IPS-15b (cell line): ENCODE data around the gene CD79A.

Experiments used
- H3K27me3 ChIP-seq: one replicate; pipeline ENCODE4 v1.6.1; 2013; ENCODE audit warnings: low read length; ENCODE audit not compliant: control insufficient read depth, insufficient read depth
- H3K36me3 ChIP-seq: one replicate; pipeline ENCODE4 v1.6.1; 2013; ENCODE audit warnings: low read length; ENCODE audit not compliant: control insufficient read depth, insufficient read depth
- H3K4me1 ChIP-seq: one replicate; pipeline ENCODE4 v1.6.1; 2013; ENCODE audit warnings: mild to moderate bottlenecking, low read length; ENCODE audit not compliant: control insufficient read depth, insufficient read depth
- H3K4me3 ChIP-seq: one replicate; pipeline ENCODE4 v1.5.1; 2013; ENCODE audit warnings: low read depth, low read length
- H3K9ac ChIP-seq: one replicate; pipeline ENCODE4 v1.6.1; 2013; ENCODE audit warnings: low read depth, mild to moderate bottlenecking, low read length
- H3K9me3 ChIP-seq: one replicate; pipeline ENCODE4 v1.6.1; 2013; ENCODE audit warnings: mild to moderate bottlenecking, low read length; ENCODE audit not compliant: control insufficient read depth, insufficient read depth

The CD79A gene

DNA sequence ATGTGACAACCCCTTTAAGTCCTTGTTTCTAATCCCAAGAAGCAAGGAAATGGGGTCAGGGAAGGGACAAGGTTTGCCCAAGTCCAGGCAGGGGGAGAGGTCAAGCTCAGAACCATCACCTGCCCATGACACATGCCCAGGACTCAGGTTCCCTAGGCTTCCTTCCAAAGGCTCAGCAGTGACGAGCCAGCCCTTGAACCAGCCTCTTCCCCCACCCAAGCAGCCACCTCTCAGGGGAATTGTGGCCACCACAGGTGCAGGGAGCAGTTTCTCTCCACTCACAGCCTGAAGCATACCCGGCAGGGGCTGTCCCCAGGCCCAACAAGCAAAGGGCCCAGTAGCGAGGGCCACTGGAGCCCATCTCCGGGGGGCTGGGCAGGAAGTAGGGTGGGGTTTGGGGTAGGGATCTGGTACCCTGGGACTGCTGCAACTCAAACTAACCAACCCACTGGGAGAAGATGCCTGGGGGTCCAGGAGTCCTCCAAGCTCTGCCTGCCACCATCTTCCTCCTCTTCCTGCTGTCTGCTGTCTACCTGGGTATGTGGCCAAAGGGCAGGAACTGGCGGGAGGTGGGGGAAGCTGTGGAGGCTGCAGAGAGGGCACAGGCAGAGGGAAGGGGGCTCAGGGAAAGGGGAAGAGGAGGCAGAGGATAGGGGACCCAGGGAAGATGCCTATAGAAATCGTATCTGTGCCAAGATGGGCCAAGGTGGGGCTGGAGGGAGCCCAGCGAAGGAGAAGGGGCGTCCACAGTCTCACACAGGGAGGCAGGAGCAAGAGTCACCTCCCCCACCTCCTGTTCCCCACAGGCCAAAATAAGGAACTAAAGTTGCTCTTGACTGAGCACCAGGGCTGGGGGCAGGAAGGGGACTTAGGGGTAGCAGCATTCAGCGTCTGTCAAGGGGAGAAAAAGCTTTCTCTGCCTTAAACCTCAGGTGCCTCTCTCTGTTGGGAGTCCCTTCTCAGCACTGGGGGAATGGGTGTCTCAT, at the start of gene CD79A:
CD79A (plus strand) TSS at position 433 of the 986 bp plus-strand sequence; CDS start at position 459, 26 bp downstream.
- peaks cover 6% of the 10 kb centered on the region for H3K4me1 ChIP-seq
- peaks cover 7% of the 10 kb centered on the region for H3K27me3 ChIP-seq
- H3K4me3 ChIP-seq, result no peak within 1 kb of the TSS
- no peak within 1 kb of the TSS for H3K9ac ChIP-seq
- H3K36me3 ChIP-seq, result no peaks in the 10 kb centered on the region
- no peaks in the 10 kb centered on the region for H3K9me3 ChIP-seq

DNA sequence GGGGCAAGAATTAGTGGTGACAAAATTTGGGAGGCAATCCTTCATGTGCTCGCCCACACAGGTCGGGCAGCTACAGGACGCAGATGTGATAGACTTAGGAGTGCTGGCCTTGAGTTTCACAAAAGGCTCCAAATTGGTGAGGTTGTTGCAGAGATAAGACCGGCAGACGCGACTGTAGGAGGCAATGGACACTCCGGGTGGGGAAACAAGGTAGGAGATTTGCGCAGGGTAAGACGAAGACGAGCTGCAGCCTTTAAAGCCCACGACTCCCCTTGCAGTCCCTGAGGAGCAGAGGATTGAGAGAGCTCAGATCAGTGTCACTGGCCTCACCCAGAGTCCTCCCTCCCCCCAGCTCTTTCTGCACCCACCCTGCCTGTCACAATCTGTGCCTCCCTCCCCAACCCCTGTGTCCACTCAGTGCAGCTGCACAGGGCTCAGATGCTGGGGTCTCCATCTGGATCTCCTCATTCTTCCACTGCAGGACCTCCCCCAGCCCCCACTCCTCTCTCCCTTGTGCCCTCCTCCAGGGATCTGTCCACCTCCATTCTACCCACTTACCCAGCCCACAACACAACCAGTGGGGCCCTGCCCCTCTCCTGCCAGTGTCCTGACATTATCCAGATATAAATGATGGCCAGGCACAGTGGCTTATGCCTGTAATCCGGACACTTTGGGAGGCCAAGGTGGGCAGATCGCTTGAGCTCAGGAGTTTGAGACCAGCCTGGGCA, 38.9 kb upstream of the CD79A start:
- Histone ChIP-seq H3K4me3 (no peak overlapping the region), H3K4me1 (no peaks in the 10 kb centered on the region), H3K9me3 (no peaks in the 10 kb centered on the region), H3K27me3 (peaks cover 3% of the 10 kb centered on the region), H3K9ac (no peak overlapping the region), H3K36me3 (no peaks in the 10 kb centered on the region)

DNA sequence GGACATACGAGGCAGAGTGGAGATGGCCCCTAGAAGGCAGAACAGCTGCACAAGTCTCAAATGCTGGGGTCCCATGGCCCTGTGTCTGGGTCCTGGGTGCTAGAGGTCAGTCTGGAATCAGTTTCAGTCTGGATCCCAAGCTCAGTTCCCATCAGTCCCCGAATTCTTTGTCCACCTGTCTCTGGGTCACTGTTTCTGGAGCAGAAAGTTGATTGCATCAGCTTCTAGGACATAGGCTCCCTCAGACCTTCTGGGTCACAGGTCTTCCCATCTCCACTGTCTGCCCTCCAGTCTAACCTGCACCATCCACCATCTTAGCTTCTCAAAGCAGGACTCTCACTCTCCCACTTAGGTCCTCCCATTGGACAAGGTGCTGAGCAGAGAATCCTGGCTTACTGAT, 37.9 kb upstream of the CD79A start:
- Histone ChIP-seq H3K36me3 (no peaks in the 10 kb centered on the region), H3K9me3 (no peaks in the 10 kb centered on the region), H3K4me3 (no peak overlapping the region), H3K27me3 (peaks cover 3% of the 10 kb centered on the region), H3K4me1 (no peaks in the 10 kb centered on the region), H3K9ac (no peak overlapping the region)

DNA sequence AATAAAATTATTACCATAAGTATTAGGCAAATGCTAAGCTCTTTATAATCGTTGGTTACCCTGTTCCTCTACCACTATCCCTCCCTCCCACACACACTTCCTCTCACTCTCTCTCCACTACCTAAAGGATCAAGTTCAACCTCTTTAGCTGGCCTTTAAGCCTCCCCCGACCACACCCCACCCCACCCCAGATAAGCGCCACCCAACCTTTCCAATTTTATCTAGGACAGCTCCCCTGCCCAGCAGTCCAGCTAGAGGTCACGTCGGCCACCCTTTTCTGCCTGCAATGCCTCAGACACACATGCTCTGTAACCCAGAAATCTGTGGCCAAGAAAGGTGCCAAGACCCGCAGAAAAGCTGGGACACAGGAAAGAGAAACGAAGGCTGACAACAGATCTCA, 33.7 kb upstream of the CD79A start:
- Histone ChIP-seq H3K36me3 (no peaks in the 10 kb centered on the region), H3K9ac (no peak overlapping the region), H3K9me3 (no peaks in the 10 kb centered on the region), H3K4me1 (no peaks in the 10 kb centered on the region), H3K27me3 (peaks cover 3% of the 10 kb centered on the region), H3K4me3 (no peak overlapping the region)

- no peaks in the 10 kb centered on the region for H3K9me3 ChIP-seq
- no peak within 1 kb of the TSS for H3K4me3 ChIP-seq
- H3K27me3 ChIP-seq, result no peaks in the 10 kb centered on the region
- no peaks in the 10 kb centered on the region for H3K36me3 ChIP-seq
- no peak within 1 kb of the TSS for H3K9ac ChIP-seq
- H3K4me1 ChIP-seq, result no peaks in the 10 kb centered on the region
Observed at GRCh38 chr19:41844601-41845000, 32.5 kb upstream of the CD79A start, which contains the start of gene LYPD4. LYPD4 (minus strand) TSS chr19:41844683; CDS start chr19:41839285, 5,398 bp downstream.

GRCh38 chr19:41845001-41845050, 32.3 kb upstream of the CD79A start, which contains the start of gene DMRTC2:
DMRTC2 (plus strand) TSS chr19:41845042; CDS start chr19:41847429, 2,387 bp downstream.
- Histone ChIP-seq H3K4me1 (no peaks in the 10 kb centered on the region), H3K27me3 (no peaks in the 10 kb centered on the region), H3K4me3 (no peak within 1 kb of the TSS), H3K36me3 (no peaks in the 10 kb centered on the region), H3K9ac (no peak within 1 kb of the TSS), H3K9me3 (no peaks in the 10 kb centered on the region)

DNA sequence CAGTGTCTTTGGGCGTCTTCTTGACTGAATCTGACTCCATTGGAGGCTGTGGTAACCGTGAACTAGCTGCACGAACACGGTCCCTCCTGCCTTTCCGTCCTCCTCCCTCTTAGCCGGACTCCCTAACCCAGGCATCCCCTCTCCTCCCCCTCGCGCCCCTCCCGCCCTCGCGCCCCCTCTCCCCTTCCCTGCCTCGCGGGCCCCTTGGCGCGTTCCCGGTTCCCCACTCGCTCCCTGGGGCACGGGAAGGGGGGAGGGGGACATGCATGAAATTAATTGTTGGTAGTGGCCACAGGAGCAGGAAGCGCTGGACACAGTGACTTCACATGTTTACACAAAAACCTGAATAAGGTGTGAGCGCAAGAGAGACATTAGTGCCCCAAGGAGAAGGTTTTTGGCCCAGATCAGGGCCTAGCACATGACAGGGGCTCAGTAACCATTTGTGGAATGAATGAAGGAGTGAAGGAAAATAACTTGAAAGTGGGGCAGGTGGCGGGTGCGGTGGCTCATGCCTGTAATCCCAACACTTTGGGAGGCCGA, 32.0 kb upstream of the CD79A start:
- Histone ChIP-seq H3K36me3 (no peaks in the 10 kb centered on the region), H3K9ac (no peak overlapping the region), H3K27me3 (no peaks in the 10 kb centered on the region), H3K4me3 (no peak overlapping the region), H3K9me3 (no peaks in the 10 kb centered on the region), H3K4me1 (no peaks in the 10 kb centered on the region)

DNA sequence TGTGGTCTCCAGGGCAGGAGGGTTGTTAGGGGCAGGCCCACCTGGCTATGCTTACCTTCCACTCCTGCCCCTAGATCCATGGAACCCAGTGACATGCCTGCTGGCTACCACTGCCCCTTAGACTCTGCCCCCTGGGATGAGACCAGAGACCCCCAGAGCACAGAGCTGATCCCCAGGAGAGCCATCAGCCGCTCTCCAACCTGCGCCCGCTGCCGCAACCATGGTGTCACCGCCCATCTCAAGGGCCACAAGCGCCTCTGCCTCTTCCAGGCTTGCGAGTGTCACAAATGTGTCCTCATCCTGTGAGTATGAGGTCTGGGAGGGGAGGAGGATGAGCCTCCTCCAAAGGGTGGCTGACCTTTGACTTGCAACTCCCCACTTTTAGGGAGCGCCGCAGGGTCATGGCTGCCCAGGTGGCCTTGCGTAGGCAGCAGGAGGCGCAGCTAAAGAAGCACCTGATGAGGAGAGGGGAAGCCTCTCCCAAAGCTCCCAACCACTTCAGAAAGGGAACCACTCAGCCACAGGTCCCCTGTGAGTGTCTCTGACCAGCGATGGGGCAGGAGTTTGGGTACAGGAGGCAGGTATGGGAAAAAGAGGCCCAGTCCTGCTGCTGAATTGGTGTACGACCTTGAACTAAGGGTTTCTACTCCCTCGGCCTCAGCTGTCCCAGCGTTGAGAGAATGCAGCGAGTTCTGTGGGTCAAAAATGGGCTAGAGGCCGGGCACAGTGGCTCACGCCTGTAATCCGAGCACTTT, 29.6 kb upstream of the CD79A start:
- Histone ChIP-seq H3K9ac (no peak overlapping the region), H3K4me1 (peaks cover 6% of the 10 kb centered on the region), H3K4me3 (no peak overlapping the region), H3K36me3 (no peaks in the 10 kb centered on the region), H3K27me3 (no peaks in the 10 kb centered on the region), H3K9me3 (no peaks in the 10 kb centered on the region)

GRCh38 chr19:41848666-41849065, 28.4 kb upstream of the CD79A start:
- Histone ChIP-seq H3K27me3 (no peaks in the 10 kb centered on the region), H3K9ac (no peak overlapping the region), H3K9me3 (no peaks in the 10 kb centered on the region), H3K36me3 (no peaks in the 10 kb centered on the region), H3K4me1 (peaks cover 6% of the 10 kb centered on the region), H3K4me3 (no peak overlapping the region)

DNA sequence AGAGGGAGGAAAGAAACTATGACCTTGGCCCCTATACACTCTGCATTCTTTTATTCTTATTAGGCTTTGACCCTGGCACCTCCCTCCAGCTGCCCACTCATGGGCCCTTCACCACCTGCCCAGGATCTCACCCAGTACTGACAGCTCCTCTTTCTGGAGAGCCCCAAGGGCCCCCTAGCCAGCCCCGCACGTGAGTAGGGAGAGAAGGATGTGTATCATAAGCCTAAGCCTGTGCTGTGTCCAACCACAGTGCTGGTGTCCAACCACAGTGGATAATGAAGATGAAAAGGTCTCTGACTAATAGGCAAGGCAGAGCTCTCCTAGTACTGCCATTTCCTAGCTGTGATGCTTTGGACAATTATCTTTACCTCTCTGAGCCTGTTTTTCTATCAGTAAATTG, 28.0 kb upstream of the CD79A start:
- H3K4me3 ChIP-seq, result no peak overlapping the region
- peaks cover 6% of the 10 kb centered on the region for H3K4me1 ChIP-seq
- H3K9me3 ChIP-seq, result no peaks in the 10 kb centered on the region
- H3K36me3 ChIP-seq, result no peaks in the 10 kb centered on the region
- H3K9ac ChIP-seq, result no peak overlapping the region
- H3K27me3 ChIP-seq, result no peaks in the 10 kb centered on the region

DNA sequence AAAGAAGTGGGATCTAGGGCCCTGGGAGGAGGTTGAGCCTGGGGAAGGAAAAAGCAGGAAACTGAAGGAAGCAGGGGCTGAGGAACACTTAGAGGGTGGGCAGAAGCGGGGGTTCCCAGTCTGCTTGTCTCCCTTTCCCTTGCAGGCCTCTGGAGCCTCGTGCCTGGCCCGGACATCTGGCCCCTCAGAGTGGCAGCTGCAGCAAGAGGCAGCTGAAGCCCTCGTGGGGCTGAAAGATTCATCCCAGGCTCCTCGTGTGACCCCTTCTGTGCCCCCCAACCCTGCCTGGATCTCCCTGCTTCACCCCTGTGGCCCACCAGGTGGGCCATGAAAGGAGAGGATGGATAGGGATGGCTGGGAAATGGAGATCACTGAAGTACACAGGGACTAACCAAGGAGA, 26.7 kb upstream of the CD79A start:
- Histone ChIP-seq H3K4me1 (peaks cover 6% of the 10 kb centered on the region), H3K9me3 (no peaks in the 10 kb centered on the region), H3K27me3 (no peaks in the 10 kb centered on the region), H3K36me3 (no peaks in the 10 kb centered on the region), H3K4me3 (no peak overlapping the region), H3K9ac (no peak overlapping the region)
